ENCODE data around the gene PAPPA.

DNA sequence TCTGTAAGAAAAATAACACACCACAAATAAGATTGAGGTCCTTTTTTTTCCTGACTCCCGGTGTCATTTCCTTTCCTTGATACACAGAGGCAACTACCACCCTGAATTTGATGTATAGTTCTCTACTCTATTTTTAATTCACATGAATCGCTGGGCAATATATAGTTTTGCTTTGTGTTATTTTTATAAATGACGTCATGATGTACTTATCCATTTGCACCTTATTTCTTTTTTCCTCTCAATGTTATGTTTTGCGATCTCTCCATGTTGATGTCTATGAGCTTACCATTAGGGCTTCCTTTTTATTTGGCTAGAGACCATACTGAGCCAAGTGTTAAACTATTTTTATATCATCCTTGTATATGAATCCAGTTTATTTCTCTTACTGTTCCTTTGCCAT lies 175.9 kb downstream of the PAPPA start:
- TF ChIP-seq POLR2A (IDR thresholded peaks at IDR 0.05) = no peak
- TF ChIP-seq, protein P1, sequence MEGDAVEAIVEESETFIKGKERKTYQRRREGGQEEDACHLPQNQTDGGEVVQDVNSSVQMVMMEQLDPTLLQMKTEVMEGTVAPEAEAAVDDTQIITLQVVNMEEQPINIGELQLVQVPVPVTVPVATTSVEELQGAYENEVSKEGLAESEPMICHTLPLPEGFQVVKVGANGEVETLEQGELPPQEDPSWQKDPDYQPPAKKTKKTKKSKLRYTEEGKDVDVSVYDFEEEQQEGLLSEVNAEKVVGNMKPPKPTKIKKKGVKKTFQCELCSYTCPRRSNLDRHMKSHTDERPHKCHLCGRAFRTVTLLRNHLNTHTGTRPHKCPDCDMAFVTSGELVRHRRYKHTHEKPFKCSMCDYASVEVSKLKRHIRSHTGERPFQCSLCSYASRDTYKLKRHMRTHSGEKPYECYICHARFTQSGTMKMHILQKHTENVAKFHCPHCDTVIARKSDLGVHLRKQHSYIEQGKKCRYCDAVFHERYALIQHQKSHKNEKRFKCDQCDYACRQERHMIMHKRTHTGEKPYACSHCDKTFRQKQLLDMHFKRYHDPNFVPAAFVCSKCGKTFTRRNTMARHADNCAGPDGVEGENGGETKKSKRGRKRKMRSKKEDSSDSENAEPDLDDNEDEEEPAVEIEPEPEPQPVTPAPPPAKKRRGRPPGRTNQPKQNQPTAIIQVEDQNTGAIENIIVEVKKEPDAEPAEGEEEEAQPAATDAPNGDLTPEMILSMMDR (IDR thresholded peaks at IDR 0.05) = no peak
